GM10248 (cell line): ENCODE results near the gene TSEN15.

ENCODE experiments used
- CTCF ChIA-PET: fragments of 300-600 bp; sonication (Branson Sonifier 250); formaldehyde crosslinking; extraction: SDS; loops from one replicate; lab custom pipeline; 2021; ENCODE audit warnings: antibody characterized with exemption; lab: Yijun Ruan, JAX
- POLR2A ChIA-PET: fragments of 350-650 bp; sonication (Branson Sonifier 250); formaldehyde crosslinking; extraction: SDS; loops from one replicate; lab custom pipeline; 2020; ENCODE audit warnings: antibody characterized with exemption; lab: Yijun Ruan, JAX
- DNase-seq: peaks from one replicate; pipeline ENCODE4 v3.0.0; 2012; ENCODE audit errors: extremely low spot score
- CTCF ChIP-seq: IDR thresholded peaks from 2 replicates; pipeline ENCODE4 v1.5.1; 2012; ENCODE audit warnings: mild to moderate bottlenecking, low read depth; ENCODE audit errors: extremely low read depth, missing control alignments, control extremely low read depth

TSEN15 gene

DNA sequence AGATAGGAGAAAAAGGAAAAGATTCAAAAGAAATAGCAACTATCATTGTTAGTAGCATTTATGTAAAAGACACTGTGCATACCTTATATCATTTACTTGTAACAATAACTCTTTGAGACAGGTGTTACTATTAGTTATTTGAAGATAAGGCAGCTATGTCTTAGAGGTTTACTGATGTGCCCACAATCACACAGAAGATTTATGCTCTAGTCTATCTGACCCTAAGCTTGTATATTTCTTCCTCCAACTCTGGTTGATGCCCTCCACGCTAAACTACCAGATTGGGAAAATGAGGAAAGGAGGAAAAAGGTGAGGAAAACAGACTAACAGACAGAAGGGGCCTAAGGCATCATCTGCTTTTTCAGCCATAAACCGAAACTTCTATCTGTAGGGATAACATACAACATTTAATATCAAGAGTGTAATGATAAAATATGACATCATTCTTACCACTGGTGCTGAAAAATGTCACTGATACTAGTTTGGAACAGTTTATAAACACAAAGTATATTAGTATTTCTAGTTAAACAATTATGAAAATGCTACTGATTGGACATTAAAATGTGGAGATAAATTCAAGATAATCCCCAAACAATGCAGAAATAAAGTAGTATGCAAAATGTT lies 19.1 kb upstream of the TSEN15 start:
- TF ChIP-seq CTCF: no peak
- DNase-seq: no peak
- CTCF ChIA-PET: interaction anchor here (1.5 kb wide), 1 partner anchor 132 kb away, joined by 3 read pairs; no protein-coding TSS in a partner anchor
- POLR2A ChIA-PET: no interaction called here

DNA sequence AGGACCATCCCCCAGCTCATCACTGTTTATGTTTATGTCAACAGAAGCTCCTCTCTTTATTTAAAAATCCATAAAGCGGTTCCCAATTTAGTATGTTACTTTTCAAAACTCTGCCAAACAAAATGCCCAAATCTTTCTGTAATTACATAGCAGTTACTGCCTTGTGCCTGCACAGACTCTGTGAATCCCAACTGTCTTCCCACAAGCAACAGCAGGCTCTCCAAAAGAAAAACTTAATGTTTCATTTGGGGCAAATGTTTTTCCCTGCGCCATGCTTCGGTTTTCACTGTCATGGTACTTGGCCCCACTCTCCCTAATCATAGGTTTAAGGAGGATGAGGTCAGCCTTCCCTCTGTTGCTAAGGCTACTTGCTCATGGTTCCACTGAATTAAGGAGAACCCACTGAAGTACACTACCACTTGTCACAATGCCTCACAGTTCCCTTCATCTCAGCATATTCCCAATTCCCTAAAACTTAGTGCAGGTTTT lies 18.6 kb upstream of the TSEN15 start:
- POLR2A ChIA-PET: no interaction called here
- CTCF ChIA-PET: interaction anchor here (1.5 to 2.1 kb wide), 2 partner anchors 8 to 132 kb away, joined by 3 to 6 read pairs; no protein-coding TSS in a partner anchor

GRCh38 chr1:184033711-184034167 lies 17.8 kb upstream of the TSEN15 start:
- no peak for DNase-seq
- TF ChIP-seq CTCF: no peak
- ChIA-PET POLR2A (no interaction called here), CTCF (interaction anchor here (1.5 to 2.1 kb wide), 2 partner anchors 9 to 131 kb away, joined by 3 to 6 read pairs; no protein-coding TSS in a partner anchor)

More for the DNA sequence above, 18.6 kb upstream of the TSEN15 start:
- TF ChIP-seq CTCF: no peak
- no peak for DNase-seq

DNA sequence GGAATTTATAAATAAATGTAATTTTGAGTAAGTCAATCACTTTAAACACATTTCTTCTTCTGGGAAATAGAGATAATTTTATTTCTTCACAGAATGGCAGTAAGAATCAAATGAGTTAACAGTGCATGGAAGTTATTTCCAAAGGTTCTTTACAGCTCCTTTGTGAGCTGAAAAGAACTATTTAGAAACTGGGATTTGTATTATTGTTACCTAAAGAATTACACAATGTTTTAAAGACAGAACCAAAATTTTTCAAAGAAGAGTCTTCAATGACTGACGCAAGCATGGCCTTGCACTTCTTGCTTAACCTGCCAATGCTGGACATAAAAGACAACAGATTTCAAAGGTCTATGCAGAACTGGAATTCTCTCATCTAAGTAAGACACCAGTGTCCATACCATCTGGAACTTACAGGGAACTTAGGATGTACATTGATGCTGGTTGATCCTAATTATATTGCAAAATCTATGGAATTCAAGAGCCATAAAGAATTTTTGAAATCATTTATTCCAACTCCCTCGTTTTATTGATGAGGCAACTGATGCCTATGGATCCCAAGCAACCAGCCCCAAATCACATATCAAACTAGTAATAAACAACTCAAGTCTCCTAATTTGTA lies 16.7 kb upstream of the TSEN15 start:
- ChIA-PET CTCF (interaction anchor here (1.0 to 2.1 kb wide), 2 partner anchors 9 to 10 kb away, joined by 3 to 6 read pairs; no protein-coding TSS in a partner anchor), POLR2A (no interaction called here)
- TF ChIP-seq CTCF: no peak
- no peak for DNase-seq

DNA sequence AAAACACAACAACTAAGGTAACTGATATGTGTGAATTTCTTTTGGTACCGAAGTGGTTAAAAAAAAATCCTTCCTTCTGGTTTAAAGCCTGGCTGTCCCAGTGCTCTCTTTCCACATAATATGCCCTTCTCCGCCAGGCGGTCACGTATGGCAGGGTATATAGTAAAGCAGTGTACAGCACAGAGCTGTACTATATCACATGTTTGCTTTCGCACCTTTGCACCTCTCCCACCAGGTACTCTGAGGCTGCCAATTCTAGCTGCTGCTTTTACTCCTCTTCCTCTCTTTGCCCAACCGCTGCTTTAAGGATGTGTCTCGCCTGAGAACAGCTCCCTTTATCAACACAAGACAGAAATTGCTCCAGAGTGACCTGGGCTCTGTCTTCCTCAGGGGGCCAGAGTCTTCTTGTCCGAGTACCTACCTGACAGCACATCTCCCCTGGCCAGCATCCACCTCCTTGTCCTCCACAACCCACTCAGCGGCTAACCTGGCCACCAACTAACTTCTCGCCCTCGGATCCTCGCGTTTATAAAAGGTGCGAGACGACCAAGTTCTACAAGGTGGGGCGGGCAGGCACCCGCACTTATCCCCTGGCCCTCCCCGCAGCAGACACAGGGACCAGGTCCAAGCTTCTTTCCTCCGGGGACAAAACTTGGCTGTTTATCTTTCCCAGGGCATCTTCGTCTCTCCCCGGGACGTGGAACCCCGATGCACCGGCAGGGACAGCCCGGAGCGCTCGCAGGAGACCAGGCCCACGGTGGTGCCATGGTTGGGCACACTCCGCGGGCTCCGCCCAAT lies 15.6 kb upstream of the TSEN15 start:
- ChIA-PET CTCF (no interaction called here), POLR2A (no interaction called here)
- peak; percentile 12 for DNase-seq
- TF ChIP-seq CTCF: no peak

- CTCF ChIA-PET: no interaction called here
- POLR2A ChIA-PET: no interaction called here
- no peak for TF ChIP-seq CTCF
- DNase-seq: peak; percentile 31
Measured at GRCh38 chr1:184036517-184036949, 15.0 kb upstream of the TSEN15 start.
